Muscle of back (tissue), 11 donors: Measurements from ENCODE around the gene RACK1. TPM values are rescaled to one million over a fixed set of nuclear protein-coding genes. Genes with fewer than 3 reads are reported as not detected.

Source experiments
- DNase-seq, 3 donors: peaks; one replicate each; pipeline versions ENCODE4 v3.0.0 to v3.0.0-alpha.2; 2013
- polyA plus RNA-seq, 10 donors: library from polyadenylated mRNA; unstranded; fragments of 120-200 nt; gene quantifications; one replicate each; pipeline ENCODE4 v1.2.1, GENCODE V29; 2013; ENCODE audit not compliant: insufficient read length in 10 of 10

Gene RACK1
- polyA plus RNA-seq, 10 donors: 2,600 to 3,447 (median 3,231) TPM

- DNase-seq: no peak
Measured at GRCh38 chr5:181203093-181203711, 40.5 kb downstream of the RACK1 start.

GRCh38 chr5:181200816-181201215 is 42.9 kb downstream of the RACK1 start:
- DNase-seq: no peak

DNA sequence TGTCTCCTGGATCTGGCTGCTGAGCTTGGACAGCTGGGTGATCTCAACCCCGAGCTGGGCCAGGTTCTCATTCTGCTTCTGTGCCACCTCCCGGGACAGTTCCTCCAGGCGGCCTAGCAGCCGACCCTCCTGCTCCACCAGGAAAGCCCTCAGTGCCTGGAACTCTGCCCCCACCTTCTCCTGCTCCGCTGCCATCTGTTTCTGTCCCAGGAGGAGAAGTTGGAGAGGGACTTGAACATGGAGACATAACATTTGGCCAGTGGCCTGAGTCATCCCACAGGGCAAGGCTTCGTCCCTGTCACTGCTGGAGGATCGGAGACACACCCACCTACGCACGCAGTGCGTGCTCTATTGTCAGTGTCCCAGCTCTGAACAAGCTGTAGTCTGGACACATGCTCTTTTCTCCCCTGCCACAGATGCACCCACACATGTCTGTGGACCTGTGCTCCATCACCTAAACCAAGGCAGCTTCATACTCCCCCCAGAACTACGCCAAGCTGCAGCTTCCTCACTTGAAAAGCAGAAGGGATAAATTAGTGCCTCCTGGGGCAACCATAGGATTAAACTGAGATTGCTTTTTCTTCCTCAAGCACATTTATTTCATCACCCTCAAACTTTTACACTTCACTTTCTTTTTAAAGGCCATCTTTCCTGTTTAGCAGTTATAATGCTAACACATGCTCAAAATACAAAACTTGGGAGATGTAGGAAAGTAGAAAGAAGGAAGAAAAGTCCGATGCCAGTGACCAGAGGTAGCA is 43.6 kb downstream of the RACK1 start:
- DNase-seq: no peak

DNA sequence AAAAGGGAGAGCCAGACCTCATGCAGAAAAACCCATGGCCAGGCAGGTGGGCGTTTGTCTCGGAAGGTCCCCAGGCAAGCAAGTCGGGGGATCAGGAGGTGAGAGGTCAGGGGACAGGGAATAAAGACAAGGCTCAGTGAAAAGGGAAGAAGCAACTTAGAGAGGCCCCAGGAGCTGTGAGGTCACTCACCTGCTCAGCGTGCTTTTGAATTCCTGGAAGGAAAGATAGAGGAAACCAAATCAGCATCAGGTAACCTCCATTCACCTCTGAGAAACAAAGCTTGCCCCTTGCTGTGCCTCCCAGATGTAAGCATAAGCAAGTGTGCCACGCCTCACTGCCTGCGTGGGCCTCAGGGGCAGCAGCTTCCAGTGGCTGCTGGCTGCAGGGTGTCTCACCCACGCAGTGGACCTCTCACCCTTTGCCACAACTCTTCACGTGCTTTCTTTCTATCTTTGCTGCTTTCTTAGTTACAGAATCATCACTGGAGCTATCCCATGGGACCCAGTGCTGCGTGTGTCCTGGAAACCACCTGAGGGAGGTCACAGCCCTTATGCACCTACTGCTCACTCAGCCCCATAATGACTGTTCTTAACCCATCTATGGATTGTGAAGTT is 44.7 kb downstream of the RACK1 start:
- DNase-seq: no peak

DNA sequence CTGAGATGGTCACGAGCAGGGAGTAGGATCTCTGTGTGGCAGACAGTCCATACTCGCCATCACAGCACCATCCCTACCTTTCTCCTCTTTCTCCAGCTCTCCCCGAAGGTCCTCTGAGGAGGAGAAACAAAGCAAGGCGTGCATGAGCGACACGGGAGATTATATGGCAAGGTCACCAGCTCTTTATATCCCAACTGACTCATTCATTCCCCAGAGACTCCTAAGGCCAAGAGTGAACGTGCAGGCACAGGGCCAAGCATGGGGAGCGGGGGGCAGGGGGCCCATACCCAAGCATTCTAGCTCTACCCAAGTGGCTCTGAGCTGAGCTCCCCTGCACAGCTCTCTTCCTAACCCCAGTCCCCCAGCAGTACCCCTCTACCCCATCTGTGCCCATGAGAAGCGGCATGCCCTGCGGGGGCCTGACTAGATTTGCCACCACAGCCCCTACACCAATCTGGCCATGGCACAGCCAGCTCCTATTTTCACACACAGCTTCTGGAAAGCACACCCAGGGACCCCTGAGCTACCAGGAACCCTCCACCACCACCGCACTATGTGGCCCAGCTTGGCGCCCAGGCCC is 45.5 kb downstream of the RACK1 start:
- no peak for DNase-seq

GRCh38 chr5:181197326-181197951 is 46.3 kb downstream of the RACK1 start:
- no peak for DNase-seq

GRCh38 chr5:181195249-181195761 is 48.4 kb downstream of the RACK1 start:
- DNase-seq: no peak

DNA sequence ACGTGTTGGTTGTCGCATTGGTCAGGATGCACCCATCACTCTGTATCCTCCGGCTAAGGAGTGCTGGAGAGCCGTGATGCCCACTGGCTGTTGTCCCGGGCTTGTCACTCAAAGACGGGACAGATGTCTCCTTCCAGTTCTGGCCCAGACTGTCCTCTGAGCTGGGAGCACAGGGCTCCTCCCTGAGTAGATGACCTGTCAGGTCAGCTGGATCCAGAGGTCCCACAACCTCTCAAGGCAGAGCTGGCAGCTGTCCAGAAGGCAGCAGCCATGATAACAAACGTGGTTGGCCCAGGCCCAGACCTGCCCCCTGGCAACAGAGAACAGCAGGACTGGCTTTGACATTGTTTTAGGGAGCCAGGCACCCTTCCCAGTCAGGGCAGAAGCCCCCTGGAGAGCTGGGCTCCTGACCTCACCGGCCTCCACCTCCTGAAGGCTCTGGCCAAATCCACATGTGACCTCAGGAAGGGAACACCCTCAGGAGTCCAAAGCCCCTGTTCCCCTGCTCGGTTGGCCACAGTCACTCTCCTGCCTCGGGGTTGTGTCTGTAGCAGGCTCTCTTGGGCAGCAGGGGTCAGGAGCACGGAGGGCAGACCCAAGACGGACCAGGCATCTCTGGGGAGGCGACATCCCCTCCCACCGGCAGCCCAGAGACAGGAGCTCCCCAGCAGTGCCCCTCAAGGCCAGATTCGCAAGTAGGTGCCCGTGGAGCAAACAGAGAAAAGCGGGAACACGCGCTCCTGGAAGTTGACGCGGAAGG is 49.0 kb downstream of the RACK1 start:
- DNase-seq: no peak

DNA sequence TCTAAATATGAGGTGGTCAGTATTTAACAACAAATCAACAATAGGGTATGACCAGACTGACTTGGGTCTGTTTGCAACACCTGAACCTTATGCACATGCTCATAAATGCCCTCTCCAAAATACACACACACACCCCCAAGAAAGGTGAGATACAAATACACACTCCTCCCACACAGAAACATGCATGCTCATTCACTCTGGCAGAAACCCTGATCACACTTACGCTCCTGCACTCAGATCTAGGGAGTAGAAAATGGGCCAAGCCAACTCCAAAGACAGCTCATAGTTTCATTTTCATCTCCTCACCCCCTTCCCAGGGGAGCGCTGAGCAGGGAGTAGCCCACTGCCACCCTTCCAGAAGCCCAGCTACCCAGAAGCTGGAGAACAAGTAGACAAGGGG is 50.0 kb downstream of the RACK1 start:
- DNase-seq: no peak

DNA sequence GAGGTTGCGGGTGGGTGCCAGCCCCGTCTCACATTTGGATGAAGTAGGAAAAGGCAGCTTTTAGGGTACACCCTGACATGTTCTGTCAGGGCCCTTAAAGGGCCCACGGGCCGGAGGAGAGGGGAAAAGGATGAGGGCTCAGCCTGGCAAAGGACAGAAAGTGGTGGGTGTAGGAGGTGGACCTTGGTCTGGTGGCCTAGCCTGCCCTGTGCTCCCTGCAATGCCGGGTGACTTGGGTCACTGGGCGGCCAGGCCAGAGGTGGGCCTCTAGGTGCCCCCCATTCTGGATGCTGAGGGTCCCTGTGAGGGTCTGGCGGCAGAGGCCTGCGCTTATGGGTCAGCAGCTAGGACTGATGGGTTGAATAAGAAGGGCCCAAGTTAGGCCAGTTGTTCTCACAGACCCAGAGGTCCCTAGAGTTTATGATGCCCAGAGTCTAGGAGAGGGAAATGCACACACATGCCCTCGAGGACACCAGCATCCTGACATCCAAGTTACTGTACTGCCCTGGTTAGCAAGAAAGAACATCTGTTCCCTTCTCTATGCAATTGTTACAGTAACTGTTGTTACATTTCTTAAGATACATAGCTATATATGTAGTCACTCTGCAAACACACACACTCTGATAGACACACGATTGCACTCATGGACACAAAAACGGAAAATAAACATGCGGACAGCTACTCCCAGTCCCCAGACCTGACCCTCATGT is 51.2 kb downstream of the RACK1 start:
- peak in 1 of 3 donors; percentile 48 for DNase-seq

DNA sequence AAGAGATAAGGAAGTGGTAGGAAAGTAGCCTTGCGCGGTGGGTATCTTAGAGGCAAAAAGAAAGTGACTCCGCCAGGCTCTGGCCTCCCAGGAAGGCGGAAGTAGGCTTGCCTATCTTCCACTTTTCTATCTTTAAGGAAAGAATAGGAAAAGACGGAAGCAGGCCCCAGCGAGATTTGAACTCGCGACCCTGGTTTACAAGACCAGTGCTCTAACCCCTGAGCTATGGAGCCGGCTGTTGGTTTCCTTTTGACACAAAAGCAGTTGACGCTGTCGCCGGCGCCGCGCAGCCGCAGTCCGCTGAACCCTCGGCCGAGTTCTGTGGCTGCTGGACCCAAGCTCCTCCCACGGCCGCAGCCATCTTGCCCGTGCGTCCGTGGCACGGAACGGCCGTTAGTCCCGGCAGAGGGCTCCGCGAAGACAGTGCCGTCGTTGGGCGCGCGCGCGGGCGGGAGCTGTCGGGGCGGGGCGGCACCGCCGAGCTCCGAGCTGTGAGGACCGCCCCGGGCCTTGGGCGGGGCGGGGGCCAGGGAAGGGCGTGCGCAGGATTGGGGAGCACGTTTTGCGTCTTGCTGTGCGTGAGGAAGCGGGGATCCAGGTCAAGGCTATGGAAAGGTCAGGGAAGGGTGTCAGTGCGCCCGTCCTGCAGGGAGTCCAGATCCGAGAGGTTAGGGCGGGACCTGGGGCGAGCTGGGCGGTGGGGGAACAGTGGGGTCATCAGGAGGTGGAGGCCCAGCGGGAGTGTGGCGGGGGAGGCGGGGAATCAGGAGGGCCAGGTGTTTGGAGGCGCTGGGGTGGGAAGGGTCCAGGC is 52.0 kb downstream of the RACK1 start:
- peak; percentile 95 to 99 (median 96) for DNase-seq

DNA sequence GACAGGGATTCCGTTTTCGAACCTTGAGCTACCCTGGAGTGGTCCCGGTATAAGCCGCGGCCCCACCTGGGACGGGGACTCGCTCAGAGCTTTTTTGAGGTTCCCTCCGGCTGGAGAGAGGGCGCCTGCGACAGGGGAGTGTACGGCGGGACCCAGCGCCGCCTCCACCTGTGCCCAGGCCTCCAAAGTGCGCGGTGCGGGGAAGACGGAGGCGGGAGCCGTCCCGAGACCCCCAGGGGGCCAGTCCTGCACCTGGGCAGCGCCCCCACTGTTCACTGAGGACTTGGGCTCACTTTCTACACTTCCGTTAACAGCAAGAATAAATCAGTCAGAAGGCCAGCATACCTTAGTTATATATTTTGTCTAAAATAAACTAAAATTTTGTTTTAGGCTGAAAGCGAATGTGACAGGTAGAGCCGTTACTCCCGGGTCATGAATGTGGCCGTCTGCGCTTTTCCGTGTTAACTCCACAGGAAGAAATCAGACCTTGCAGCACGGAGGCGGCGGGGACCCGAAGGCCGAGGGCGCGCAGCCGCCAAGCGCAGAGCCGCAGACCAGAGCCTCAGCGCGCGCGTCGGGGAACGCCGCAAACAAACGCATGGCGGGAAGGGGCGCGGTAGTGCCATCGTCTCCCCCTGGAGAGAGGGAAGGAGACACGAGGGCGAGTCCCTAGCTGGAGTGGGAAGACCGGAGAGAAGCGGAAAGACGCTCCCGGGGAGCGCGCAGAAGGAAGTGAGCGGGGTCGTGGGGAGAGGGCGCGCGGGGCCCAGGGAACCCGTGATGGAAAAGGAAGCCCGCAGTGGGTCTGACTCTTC is 52.8 kb downstream of the RACK1 start:
- DNase-seq: no peak

DNA sequence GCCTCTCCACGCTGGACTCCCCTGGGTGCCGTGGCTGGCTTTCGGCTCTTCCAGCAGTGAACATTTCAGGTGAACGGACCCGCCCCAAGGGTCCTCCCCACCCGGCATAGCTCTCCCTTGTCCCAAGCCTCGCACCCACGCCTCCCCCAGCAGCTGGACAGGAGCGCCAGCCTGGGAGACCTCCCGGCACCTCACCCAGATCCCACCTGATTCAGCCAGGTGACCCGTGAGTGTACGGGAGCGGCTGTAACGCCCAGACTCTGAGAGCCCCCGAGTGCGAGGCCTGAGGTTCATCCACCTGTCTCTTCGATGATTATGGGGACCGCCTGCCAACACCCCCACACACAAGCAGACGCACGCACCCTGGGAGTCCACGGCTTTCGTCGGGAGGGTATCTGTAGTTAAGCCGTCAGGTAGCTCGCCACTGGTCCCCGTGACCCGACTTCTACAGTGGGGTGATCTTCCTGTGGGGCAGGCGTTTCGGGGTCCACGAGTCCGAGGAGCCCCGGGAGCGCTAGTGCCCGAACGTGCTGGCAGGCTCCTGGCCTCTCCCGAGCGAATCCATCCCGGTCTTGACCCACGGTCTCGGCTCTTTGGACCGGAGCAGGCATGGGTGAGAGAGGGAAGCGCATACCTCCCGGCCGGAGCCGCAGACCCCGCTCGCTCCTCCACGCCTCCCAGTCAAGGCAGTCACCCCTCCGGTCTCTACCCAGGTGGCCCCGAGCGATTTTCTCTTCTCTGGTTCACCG is 53.6 kb downstream of the RACK1 start:
- DNase-seq: peak in 1 of 3 donors; percentile 49

DNA sequence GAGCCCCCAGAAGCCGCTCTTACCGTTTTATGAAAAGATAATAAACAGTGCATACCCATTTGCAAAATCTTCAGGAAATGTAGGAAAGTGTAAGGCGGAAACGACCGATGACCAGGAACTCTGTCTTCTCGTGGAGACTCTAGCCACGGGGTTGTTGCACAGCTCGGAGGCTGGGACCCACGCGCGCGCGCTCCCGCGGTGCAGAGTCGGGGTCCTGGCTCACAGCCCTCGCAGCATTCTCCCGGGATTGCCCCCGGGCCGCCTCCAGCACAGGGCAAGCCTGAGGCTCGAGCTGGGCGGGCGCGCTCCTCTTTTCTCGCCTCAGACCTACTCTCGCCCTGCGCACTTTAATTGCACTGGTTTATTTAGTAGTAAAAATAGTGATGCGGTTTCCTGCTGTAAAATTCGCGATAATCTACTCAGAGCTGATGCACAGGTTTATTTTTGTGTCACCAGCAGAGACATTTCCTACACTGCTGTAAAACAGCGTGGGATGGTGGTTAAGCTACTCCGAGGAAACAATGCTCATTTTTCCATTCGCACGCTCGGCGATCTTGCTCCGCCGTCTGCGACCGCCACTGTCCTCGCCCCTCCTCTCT is 54.2 kb downstream of the RACK1 start:
- peak in 1 of 3 donors; percentile 70 for DNase-seq

DNA sequence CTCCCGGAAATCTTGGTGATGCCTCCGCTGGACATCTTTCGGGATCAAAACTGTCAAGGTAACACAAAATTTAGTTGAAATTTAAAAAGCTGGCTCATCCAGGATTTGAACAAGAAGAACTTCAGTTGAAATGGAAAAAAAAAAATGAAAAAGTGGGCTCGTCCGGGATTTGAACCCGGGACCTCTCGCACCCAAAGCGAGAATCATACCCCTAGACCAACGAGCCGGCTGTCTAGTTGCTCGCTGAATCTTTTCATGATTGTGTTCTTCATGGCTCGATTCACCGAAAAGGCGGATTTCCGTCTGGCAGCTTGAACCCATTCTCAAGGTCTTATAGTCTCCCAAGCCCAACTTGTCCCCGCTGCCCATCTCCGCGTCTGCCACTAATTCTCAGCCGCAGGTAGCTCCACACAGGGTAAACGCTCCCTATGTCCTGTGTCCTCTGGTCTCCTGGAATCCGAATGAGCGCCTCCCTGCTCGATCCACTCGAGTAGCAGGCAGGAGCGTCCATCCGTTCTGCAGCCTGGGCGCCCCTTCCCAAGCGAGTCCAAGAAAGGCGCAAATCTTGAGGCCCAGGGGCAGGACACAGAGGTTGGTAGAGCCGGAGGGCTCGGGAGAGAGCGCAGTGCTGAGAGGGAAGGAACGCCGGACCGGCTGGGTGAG is 54.9 kb downstream of the RACK1 start:
- DNase-seq: peak; percentile 85 to 93 (median 89)

DNA sequence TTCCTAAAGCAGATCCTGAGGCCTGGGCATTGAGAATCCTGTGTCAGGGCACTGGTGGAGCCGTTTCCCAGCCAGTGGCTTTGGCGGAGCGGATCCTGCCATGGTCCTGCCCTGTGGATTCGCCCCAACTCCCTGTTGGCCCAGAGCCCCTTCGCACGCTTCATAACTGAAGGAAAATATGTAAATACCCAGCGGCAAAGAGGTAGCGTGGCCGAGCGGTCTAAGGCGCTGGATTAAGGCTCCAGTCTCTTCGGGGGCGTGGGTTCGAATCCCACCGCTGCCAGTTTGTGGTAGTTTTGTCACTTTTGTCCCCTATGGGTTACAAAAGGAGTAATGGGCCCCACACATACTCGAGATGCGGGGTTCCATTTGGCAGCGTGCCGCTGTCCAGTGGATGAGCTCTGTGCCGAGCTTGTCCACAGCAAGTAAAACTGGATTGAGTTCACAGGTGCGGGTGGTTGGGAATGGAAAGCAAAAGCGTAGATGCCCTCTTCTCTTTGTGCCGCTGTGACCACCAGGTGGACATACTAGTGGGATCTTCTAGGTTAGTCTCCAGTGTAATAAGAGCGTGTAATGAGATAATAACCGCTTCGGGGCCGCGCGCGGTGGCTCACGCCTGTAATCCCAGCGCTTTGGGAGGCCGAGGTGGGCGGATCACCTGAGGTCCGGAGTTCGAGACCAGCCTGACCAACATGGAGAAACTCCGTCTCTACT is 56.0 kb downstream of the RACK1 start:
- DNase-seq: peak in 2 of 3 donors; percentile 71 to 82
